Endothelial cell (in vitro differentiated cells): ENCODE results near the gene PTPRD. TPM values are rescaled to one million over a fixed set of nuclear protein-coding genes. Genes with fewer than 3 reads are reported as not detected.

ENCODE experiments used
- DNase-seq: peaks from one replicate; pipeline ENCODE4 v3.0.0; 2021; ENCODE audit warnings: low spot score
- H3K27ac Mint-ChIP-seq: one replicate; pipeline ENCODE4 v1.8.0; 2021; ENCODE audit warnings: mixed read lengths, inconsistent platforms; ENCODE audit not compliant: unreplicated experiment
- H3K27me3 Mint-ChIP-seq: one replicate; pipeline ENCODE4 v1.8.0; 2021; ENCODE audit warnings: mild to moderate bottlenecking, moderate library complexity, mixed read lengths, inconsistent platforms; ENCODE audit not compliant: unreplicated experiment
- H3K36me3 Mint-ChIP-seq: one replicate; pipeline ENCODE4 v1.8.0; 2021; ENCODE audit warnings: mild to moderate bottlenecking, low read depth, mixed read lengths, inconsistent platforms; ENCODE audit not compliant: unreplicated experiment
- H3K4me1 Mint-ChIP-seq: one replicate; pipeline ENCODE4 v1.8.0; 2021; ENCODE audit warnings: mild to moderate bottlenecking, mixed read lengths, inconsistent platforms; ENCODE audit not compliant: unreplicated experiment
- H3K4me3 Mint-ChIP-seq: one replicate; pipeline ENCODE4 v1.8.0; 2021; ENCODE audit warnings: mild to moderate bottlenecking, mixed read lengths, inconsistent platforms; ENCODE audit not compliant: unreplicated experiment
- H3K9me3 Mint-ChIP-seq: one replicate; pipeline ENCODE4 v1.8.0; 2021; ENCODE audit warnings: mixed read lengths, inconsistent platforms; ENCODE audit not compliant: unreplicated experiment
- total RNA-seq: library from RNA; stranded (reverse); fragmentation: NEBNext Ultra II Directional; extraction: Animal tissue kit (Norgen Biotek cat#: 25700); gene quantifications from one replicate; pipeline ENCODE4 v1.2.1, GENCODE V29; 2021; ENCODE audit not compliant: unreplicated experiment
- TF ChIP-seq, protein P1 (sequence below): fragments of 200-600 bp; sonication (generic); IDR thresholded peaks from one replicate; pipeline ENCODE4 v1.5.0; 2021; ENCODE audit warnings: antibody characterized with exemption; ENCODE audit not compliant: unreplicated experiment

The PTPRD gene
- total RNA-seq, 1 donor from 2014 or later: 47.8 TPM

DNA sequence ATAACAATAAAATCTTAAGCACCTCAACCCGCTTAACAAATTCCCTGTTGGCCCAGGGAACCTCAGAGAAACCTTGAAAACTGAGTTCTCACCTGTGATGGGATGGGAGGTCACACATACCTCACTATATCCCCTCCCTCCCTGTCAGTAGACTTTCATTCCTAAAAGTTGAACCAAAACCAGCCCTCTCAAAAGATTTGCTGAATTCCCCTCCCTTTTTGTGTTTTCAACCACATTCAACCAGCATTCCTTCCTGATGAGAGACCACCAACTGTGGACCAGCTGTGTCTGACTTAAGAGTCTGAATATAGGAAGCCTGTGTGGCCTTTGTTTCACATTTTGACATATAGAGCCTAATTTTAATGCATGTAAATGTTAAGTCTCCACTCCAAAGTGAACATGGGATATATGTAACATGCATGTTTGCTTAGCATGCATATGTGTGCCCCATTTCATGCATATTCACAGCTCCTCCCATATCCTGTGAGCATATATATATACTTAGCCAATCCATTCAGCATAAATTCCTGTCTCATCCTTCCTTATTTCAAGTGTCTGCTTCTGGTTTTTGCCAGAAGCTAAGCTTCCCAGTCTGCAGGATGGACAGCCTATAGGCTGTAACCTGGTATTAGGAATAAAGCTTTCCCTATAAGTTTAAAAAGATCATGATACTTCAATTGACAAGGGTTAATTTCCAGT is 604.6 kb downstream of the PTPRD start:
- H3K27ac Mint-ChIP-seq: no peak overlapping the region
- DNase-seq: no peak
- no peaks in the 10 kb centered on the region for H3K27me3 Mint-ChIP-seq
- no peaks in the 10 kb centered on the region for H3K36me3 Mint-ChIP-seq
- TF ChIP-seq, protein P1, sequence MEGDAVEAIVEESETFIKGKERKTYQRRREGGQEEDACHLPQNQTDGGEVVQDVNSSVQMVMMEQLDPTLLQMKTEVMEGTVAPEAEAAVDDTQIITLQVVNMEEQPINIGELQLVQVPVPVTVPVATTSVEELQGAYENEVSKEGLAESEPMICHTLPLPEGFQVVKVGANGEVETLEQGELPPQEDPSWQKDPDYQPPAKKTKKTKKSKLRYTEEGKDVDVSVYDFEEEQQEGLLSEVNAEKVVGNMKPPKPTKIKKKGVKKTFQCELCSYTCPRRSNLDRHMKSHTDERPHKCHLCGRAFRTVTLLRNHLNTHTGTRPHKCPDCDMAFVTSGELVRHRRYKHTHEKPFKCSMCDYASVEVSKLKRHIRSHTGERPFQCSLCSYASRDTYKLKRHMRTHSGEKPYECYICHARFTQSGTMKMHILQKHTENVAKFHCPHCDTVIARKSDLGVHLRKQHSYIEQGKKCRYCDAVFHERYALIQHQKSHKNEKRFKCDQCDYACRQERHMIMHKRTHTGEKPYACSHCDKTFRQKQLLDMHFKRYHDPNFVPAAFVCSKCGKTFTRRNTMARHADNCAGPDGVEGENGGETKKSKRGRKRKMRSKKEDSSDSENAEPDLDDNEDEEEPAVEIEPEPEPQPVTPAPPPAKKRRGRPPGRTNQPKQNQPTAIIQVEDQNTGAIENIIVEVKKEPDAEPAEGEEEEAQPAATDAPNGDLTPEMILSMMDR: no peak
- H3K9me3 Mint-ChIP-seq: no peaks in the 10 kb centered on the region
- H3K4me1 Mint-ChIP-seq: no peaks in the 10 kb centered on the region
- H3K4me3 Mint-ChIP-seq: no peak overlapping the region

DNA sequence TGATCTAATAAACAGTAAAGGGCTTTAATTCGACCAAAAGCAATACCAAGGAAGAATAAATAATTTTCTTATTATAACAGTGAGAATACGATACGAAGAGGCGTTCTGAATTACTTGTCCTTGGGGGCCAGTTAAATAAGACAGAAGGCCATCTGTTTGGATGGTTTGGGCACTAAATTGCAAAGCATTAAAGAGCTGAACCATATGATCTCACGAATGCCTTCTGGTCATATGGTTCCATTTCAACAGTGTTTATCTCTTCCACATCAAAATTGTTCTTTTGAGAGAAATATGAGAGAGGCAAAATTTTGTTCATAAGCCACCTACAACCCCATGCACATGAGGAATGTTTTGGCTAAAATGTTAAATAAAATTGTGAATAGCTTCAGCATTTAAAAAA is 605.4 kb downstream of the PTPRD start:
- Mint-ChIP-seq H3K4me3 (no peak overlapping the region), H3K9me3 (no peaks in the 10 kb centered on the region), H3K36me3 (no peaks in the 10 kb centered on the region), H3K4me1 (no peaks in the 10 kb centered on the region), H3K27ac (no peak overlapping the region), H3K27me3 (no peaks in the 10 kb centered on the region)
- DNase-seq: no peak
- TF ChIP-seq, protein P1: no peak

- Mint-ChIP-seq H3K9me3 (no peaks in the 10 kb centered on the region), H3K36me3 (no peaks in the 10 kb centered on the region), H3K27ac (no peak overlapping the region), H3K27me3 (no peaks in the 10 kb centered on the region), H3K4me1 (peaks cover 2% of the 10 kb centered on the region), H3K4me3 (no peak overlapping the region)
- TF ChIP-seq, protein P1: no peak
- DNase-seq: no peak
These were observed 607.6 kb downstream of the PTPRD start for GRCh38 chr9:10005206-10005605.

DNA sequence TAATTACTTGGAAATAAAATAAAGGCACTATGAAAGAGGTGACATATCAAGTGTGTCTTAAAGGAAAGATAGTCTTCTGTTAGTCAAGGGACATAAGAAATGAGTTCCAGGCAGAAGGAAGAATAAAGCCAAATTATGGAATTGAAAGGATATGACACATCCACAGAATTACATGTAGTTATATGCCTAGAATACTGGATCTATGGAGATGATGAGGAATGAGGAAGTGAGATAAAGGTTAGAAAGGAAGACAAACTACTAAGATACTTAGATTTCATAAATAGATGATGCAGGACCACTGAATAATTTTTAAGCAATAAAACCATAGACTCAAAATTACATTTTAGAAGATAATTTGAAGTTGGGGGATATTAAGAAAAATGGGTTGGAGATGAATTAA is 609.8 kb downstream of the PTPRD start:
- Mint-ChIP-seq H3K27me3 (no peaks in the 10 kb centered on the region), H3K36me3 (no peaks in the 10 kb centered on the region), H3K9me3 (no peaks in the 10 kb centered on the region), H3K4me3 (no peak overlapping the region), H3K27ac (no peak overlapping the region), H3K4me1 (peaks cover 22% of the 10 kb centered on the region)
- no peak for DNase-seq
- TF ChIP-seq, protein P1: no peak

GRCh38 chr9:10000669-10001068 is 612.1 kb downstream of the PTPRD start:
- H3K27me3 Mint-ChIP-seq: no peaks in the 10 kb centered on the region
- no peak for DNase-seq
- TF ChIP-seq, protein P1: no peak
- H3K9me3 Mint-ChIP-seq: no peaks in the 10 kb centered on the region
- no peaks in the 10 kb centered on the region for H3K36me3 Mint-ChIP-seq
- H3K4me1 Mint-ChIP-seq: peaks cover 34% of the 10 kb centered on the region
- no peak overlapping the region for H3K4me3 Mint-ChIP-seq
- H3K27ac Mint-ChIP-seq: no peak overlapping the region
